GM18867 (cell line): ENCODE data around the gene MON2.
A peak's percentile ranks its signal among the peaks of the same experiment; 100 is the strongest.
"Not testable (repeated sequence)": the region's sequence is repeated elsewhere in the genome, so short reads cannot be mapped to it uniquely, and the experiment has no call there.

Source experiments
- ATAC-seq: cut with Tn5 transposase; IDR thresholded peaks from one replicate; pipeline ENCODE4 v1.9.1; 2021; ENCODE audit warnings: mild to moderate bottlenecking, moderate library complexity; ENCODE audit not compliant: unreplicated experiment

Gene MON2

GRCh38 chr12:62472472-62472871 is 5.8 kb downstream of the MON2 start:
- ATAC-seq: no peak

GRCh38 chr12:62481843-62482540 is 15.4 kb downstream of the MON2 start:
- ATAC-seq: no peak

- ATAC-seq: no peak
Observed at GRCh38 chr12:62482769-62483168, 16.1 kb downstream of the MON2 start.

- ATAC-seq: no peak
Observed at GRCh38 chr12:62484233-62484632, 17.6 kb downstream of the MON2 start.

GRCh38 chr12:62505786-62506185 is 39.2 kb downstream of the MON2 start:
- no peak for ATAC-seq

GRCh38 chr12:62512901-62513300 is 46.3 kb downstream of the MON2 start:
- ATAC-seq: no peak

GRCh38 chr12:62514080-62514479 is 47.5 kb downstream of the MON2 start:
- not testable (repeated sequence) for ATAC-seq

GRCh38 chr12:62516927-62517326 is 50.3 kb downstream of the MON2 start:
- ATAC-seq: no peak

- ATAC-seq: no peak
Observed at GRCh38 chr12:62517887-62518286, 51.3 kb downstream of the MON2 start.

GRCh38 chr12:62519043-62519442 is 52.4 kb downstream of the MON2 start:
- no peak for ATAC-seq

GRCh38 chr12:62520361-62520760 is 53.7 kb downstream of the MON2 start:
- ATAC-seq: no peak

- ATAC-seq: peak; percentile 50
Observed at GRCh38 chr12:62522984-62523383, 56.4 kb downstream of the MON2 start.

GRCh38 chr12:62523619-62524018 is 57.0 kb downstream of the MON2 start:
- ATAC-seq: no peak

GRCh38 chr12:62525271-62525670 is 58.6 kb downstream of the MON2 start:
- ATAC-seq: no peak

- ATAC-seq: no peak
Observed at GRCh38 chr12:62530596-62530995, 64.0 kb downstream of the MON2 start.

- no peak for ATAC-seq
Observed at GRCh38 chr12:62532333-62532732, 65.7 kb downstream of the MON2 start.

- ATAC-seq: no peak
Observed at GRCh38 chr12:62533087-62533754, 66.6 kb downstream of the MON2 start.

GRCh38 chr12:62533755-62534107 is 67.1 kb downstream of the MON2 start:
- no peak for ATAC-seq

GRCh38 chr12:62536546-62536945 is 69.9 kb downstream of the MON2 start:
- no peak for ATAC-seq

GRCh38 chr12:62537551-62537950 is 70.9 kb downstream of the MON2 start:
- ATAC-seq: no peak

- ATAC-seq: no peak
Observed at GRCh38 chr12:62540354-62540753, 73.7 kb downstream of the MON2 start.

GRCh38 chr12:62542814-62543213 is 76.2 kb downstream of the MON2 start:
- no peak for ATAC-seq

GRCh38 chr12:62543324-62543723 is 76.7 kb downstream of the MON2 start:
- ATAC-seq: no peak
